K562 (cell line): ENCODE data around the gene ZNF30. TPM values are rescaled to one million over a fixed set of nuclear protein-coding genes. Genes with fewer than 3 reads are reported as not detected.

Experiments
- CBX3 ChIP-seq, 2 experiments: IDR thresholded peaks; 1 replicate in 1 of 2; 2 replicates in 1 of 2; pipeline ENCODE4 v1.6.1; 2012; ENCODE audit warnings: inconsistent platforms in 2 of 2, low read length in 2 of 2, borderline replicate concordance in 1 of 2, control low read depth in 1 of 2
- EP400 ChIP-seq: fragments of 450-650 bp; IDR thresholded peaks from 2 replicates; pipeline ENCODE4 v1.6.1; 2017; ENCODE audit warnings: antibody characterized with exemption, mild to moderate bottlenecking, moderate library complexity
- FIP1L1 ChIP-seq: fragments of 200-400 bp; formaldehyde crosslinking; IDR thresholded peaks from 2 replicates; pipeline ENCODE4 v1.6.1; 2018; ENCODE audit warnings: mild to moderate bottlenecking, low read depth, low read length; ENCODE audit not compliant: poor library complexity, severe bottlenecking
- GATAD2B ChIP-seq: fragments of 450-650 bp; IDR thresholded peaks from 2 replicates; pipeline ENCODE4 v1.6.1; 2017; ENCODE audit warnings: mild to moderate bottlenecking, borderline replicate concordance
- HCFC1 ChIP-seq: IDR thresholded peaks from 2 replicates; pipeline ENCODE4 v1.6.1; 2012; ENCODE audit warnings: low read depth, low read length, improper control_type of control experiment
- MAZ ChIP-seq, 2 experiments: fragments of 450-650 bp in 1 of 2; sonication (generic) in 1 of 2; formaldehyde crosslinking; IDR thresholded peaks in 1 of 2; conservative IDR thresholded peaks in 1 of 2; 2 replicates each; pipeline versions ENCODE4 v1.4.0 to v1.5.0; 2020; ENCODE audit warnings: mild to moderate bottlenecking in 1 of 2, missing genetic modification reagents in 1 of 2
- MTA2 ChIP-seq: fragments of 450-650 bp; IDR thresholded peaks from 2 replicates; pipeline ENCODE4 v1.6.1; 2016; ENCODE audit warnings: low read depth
- PHF8 ChIP-seq: fragments of 200-600 bp; sonication (generic); IDR thresholded peaks from 2 replicates; pipeline ENCODE4 v1.6.1; 2012; ENCODE audit warnings: mixed run types, mild to moderate bottlenecking, inconsistent platforms, low read length, moderate library complexity, borderline replicate concordance
- POLR2A ChIP-seq: fragments of 450-650 bp; conservative IDR thresholded peaks from 2 replicates; pipeline ENCODE4 v1.6.1; 2016
- RNF2 ChIP-seq: sonication (generic); IDR thresholded peaks from 2 replicates; pipeline ENCODE4 v1.6.1; 2016
- SAP30 ChIP-seq: fragments of 200-600 bp; sonication (generic); IDR thresholded peaks from 2 replicates; pipeline ENCODE4 v1.6.1; 2012; ENCODE audit warnings: borderline replicate concordance, low read depth, mild to moderate bottlenecking, moderate library complexity, low read length, control low read depth, inconsistent platforms; ENCODE audit not compliant: insufficient read depth, poor library complexity, severe bottlenecking
- SIN3A ChIP-seq, 2 experiments: fragments of 150-350 bp in 1 of 2; IDR thresholded peaks; 2 replicates each; pipeline ENCODE4 v1.6.1; 2011 to 2016; ENCODE audit warnings: borderline replicate concordance in 2 of 2, low read depth in 2 of 2, low read length in 2 of 2, mild to moderate bottlenecking in 2 of 2, moderate library complexity in 2 of 2; ENCODE audit not compliant: control insufficient read depth in 1 of 2
- SREBF1 ChIP-seq: fragments of 150-350 bp; IDR thresholded peaks from 2 replicates; pipeline ENCODE4 v1.6.1; 2014; ENCODE audit warnings: antibody characterized with exemption, low read depth, low read length, borderline replicate concordance
- STAT5A ChIP-seq: IDR thresholded peaks from 2 replicates; pipeline ENCODE4 v1.6.1; 2012; ENCODE audit warnings: low read length, inconsistent platforms, borderline replicate concordance
- ZNF79 ChIP-seq: fragments of 250-450 bp; sonication (Bioruptor Pico); IDR thresholded peaks from 2 replicates; pipeline ENCODE4 v1.4.0; 2020; ENCODE audit warnings: low read depth, mild to moderate bottlenecking, moderate library complexity
- polyA plus RNA-seq, 8 experiments: library from polyadenylated mRNA; depleted of rRNA in 4 of 8; stranded (reverse) in 5 of 8; unstranded in 3 of 8; fragments of >200 nt; fragmentation: Nextera tagmentation in 2 of 8; fragmentation: Illumina TruSeq in 1 of 8; extraction: Ambion mirVana in 2 of 8; extraction: Trizol in 1 of 8; gene quantifications; 2 replicates each; pipeline versions ENCODE4 v1.2.1 to v1.2.3, GENCODE V29; 2011 to 2014; ENCODE audit warnings: inconsistent platforms in 1 of 8, missing spikeins in 1 of 8
- total RNA-seq, 7 experiments: library from RNA; depleted of rRNA in 6 of 7; stranded (reverse); fragments of >200 nt in 6 of 7; fragmentation: Illumina TruSeq in 2 of 7; extraction: Trizol in 2 of 7; gene quantifications; 2 replicates each; pipeline versions ENCODE4 v1.2.1 to v1.2.3, GENCODE V29; 2011 to 2021; ENCODE audit warnings: low replicate concordance in 1 of 7
- TF ChIP-seq, protein P1 (sequence below): sonication (generic); formaldehyde crosslinking; IDR thresholded peaks from 2 replicates; pipeline ENCODE4 v1.8.0; 2023; ENCODE audit warnings: mild to moderate bottlenecking, missing genetic modification reagents
- TF ChIP-seq, protein P2 (sequence below): sonication (generic); formaldehyde crosslinking; IDR thresholded peaks from 2 replicates; pipeline ENCODE4 v1.8.0; 2022; ENCODE audit warnings: mild to moderate bottlenecking, missing genetic modification reagents

The ZNF30 gene
- total and polyA plus RNA-seq, 9 of the 15 experiments (the other 6 are each of a cell fraction or from before 2014, with no cell fraction given) = 7.3 to 13.4 (median 10.6) TPM

DNA sequence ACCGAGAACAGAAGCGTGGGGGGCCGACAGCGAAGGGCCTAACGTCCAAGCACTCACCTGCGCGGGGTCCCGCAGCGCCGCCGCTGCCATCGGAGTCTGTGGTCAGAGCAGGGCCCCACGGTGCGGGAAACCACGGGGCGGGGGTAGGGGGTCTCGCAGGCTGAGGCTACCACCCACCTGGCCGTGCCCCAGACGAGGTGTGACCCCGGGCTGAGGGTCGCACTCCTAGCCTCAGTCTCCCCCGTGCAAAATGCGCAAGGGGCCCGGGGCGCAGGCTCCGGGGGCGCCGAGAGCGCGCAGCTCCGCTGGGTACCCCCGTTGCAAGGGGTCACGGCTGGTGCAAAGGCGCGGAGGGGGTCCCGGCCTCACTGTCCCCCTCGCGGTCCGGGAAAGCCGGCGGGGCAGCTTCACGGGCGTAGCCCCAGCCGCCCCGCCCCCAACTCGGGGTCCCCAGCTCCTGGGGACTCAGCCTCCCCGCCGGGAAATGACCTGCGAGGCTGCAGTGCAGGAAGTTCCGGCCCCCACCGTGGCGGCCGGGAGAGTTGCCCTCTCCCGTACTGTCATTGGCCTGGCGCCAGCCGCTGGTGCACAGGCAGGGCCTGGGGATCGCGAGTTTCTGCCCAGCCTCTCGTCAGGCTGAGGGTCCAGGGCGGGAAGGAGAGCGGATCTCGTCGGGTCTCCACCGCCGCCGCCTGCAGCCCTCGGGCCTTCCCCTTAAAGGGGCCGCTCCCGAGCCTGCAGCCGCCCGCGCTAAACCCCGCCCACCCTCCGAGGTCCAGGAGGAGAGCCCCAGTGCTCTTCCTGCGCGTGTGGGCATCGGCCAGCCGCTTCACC, 37.1 kb downstream of the ZNF30 start, which contains the start of gene ZNF792 (continued):
- no peak for TF ChIP-seq GATAD2B
- no peak; a peak in 1 of 3 replicates for TF ChIP-seq CBX3 (IDR thresholded peaks at IDR 0.05; ENCODE audit: borderline replicate concordance in 1 of 2, low read length in 2 of 2)
- TF ChIP-seq RNF2 = no peak
- peak; percentile 51 to 87; a peak in 3 of 4 replicates for TF ChIP-seq MAZ (CRISPR knock-in tag; conservative IDR thresholded peaks at IDR 0.05 in 1 of 2, IDR thresholded peaks at IDR 0.05 in 1 of 2)
- TF ChIP-seq, protein P1, sequence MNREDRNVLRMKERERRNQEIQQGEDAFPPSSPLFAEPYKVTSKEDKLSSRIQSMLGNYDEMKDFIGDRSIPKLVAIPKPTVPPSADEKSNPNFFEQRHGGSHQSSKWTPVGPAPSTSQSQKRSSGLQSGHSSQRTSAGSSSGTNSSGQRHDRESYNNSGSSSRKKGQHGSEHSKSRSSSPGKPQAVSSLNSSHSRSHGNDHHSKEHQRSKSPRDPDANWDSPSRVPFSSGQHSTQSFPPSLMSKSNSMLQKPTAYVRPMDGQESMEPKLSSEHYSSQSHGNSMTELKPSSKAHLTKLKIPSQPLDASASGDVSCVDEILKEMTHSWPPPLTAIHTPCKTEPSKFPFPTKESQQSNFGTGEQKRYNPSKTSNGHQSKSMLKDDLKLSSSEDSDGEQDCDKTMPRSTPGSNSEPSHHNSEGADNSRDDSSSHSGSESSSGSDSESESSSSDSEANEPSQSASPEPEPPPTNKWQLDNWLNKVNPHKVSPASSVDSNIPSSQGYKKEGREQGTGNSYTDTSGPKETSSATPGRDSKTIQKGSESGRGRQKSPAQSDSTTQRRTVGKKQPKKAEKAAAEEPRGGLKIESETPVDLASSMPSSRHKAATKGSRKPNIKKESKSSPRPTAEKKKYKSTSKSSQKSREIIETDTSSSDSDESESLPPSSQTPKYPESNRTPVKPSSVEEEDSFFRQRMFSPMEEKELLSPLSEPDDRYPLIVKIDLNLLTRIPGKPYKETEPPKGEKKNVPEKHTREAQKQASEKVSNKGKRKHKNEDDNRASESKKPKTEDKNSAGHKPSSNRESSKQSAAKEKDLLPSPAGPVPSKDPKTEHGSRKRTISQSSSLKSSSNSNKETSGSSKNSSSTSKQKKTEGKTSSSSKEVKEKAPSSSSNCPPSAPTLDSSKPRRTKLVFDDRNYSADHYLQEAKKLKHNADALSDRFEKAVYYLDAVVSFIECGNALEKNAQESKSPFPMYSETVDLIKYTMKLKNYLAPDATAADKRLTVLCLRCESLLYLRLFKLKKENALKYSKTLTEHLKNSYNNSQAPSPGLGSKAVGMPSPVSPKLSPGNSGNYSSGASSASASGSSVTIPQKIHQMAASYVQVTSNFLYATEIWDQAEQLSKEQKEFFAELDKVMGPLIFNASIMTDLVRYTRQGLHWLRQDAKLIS = no peak
- TF ChIP-seq, protein P2, sequence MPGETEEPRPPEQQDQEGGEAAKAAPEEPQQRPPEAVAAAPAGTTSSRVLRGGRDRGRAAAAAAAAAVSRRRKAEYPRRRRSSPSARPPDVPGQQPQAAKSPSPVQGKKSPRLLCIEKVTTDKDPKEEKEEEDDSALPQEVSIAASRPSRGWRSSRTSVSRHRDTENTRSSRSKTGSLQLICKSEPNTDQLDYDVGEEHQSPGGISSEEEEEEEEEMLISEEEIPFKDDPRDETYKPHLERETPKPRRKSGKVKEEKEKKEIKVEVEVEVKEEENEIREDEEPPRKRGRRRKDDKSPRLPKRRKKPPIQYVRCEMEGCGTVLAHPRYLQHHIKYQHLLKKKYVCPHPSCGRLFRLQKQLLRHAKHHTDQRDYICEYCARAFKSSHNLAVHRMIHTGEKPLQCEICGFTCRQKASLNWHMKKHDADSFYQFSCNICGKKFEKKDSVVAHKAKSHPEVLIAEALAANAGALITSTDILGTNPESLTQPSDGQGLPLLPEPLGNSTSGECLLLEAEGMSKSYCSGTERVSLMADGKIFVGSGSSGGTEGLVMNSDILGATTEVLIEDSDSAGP (CRISPR knock-in tag) = peak; percentile 94
- no peak for TF ChIP-seq EP400
- peak; percentile 69 for TF ChIP-seq POLR2A
- TF ChIP-seq FIP1L1 = peak; percentile 53
- TF ChIP-seq HCFC1 = peak; percentile 6; the same call in 1 of the 2 replicates
- TF ChIP-seq PHF8 = peak; percentile 76; the same call in 1 of the 2 replicates
- no peak; a peak in 1 of 4 replicates for TF ChIP-seq SIN3A (IDR thresholded peaks at IDR 0.05; ENCODE audit: borderline replicate concordance in 2 of 2, control insufficient read depth in 1 of 2, low read depth in 2 of 2, low read length in 2 of 2)
- no peak for TF ChIP-seq MTA2
- TF ChIP-seq STAT5A = no peak
- TF ChIP-seq ZNF79 (CRISPR knock-in tag) = no peak
- TF ChIP-seq SAP30 = no peak
- TF ChIP-seq SREBF1 = no peak
